LNCAP (cell line): ENCODE measurements around the gene CBFA2T3.

Experiments
- CTCF ChIP-seq: fragments of 450-650 bp; IDR thresholded peaks from 2 replicates; pipeline ENCODE4 v1.5.1; 2017; ENCODE audit warnings: mild to moderate bottlenecking

Gene CBFA2T3

DNA sequence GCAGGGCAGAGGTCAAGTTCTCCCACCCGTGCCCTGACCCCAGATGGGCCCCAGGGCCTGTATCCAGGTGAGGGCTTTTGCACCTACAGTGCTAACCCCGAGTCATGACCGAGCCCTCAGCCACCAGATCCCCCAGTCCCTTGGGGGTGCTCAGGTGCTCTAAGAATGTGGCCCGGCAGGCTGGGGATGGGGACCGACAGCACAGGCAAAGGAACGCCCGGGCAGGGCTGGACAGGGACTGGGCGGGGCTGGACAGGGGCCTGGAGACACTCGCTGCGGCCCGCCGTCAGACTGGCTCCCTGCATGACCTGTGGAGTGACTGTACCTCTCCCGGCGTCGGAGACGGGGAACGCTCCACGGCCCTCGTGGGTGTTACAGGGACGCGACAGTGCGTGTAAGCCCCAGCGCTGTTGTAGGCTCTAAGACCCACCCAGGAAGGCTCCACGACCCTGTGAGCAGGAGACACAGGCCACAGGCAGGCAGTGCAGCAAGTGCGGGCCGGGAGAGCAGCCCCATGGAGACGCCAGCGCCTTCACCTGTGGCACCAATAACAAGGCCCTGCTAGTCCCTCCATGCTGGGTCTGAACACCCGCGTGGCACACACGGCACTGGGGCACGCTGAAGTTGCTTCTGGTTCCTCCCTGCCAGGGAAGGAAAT, 38.8 kb downstream of the CBFA2T3 start:
- no peak for TF ChIP-seq CTCF

DNA sequence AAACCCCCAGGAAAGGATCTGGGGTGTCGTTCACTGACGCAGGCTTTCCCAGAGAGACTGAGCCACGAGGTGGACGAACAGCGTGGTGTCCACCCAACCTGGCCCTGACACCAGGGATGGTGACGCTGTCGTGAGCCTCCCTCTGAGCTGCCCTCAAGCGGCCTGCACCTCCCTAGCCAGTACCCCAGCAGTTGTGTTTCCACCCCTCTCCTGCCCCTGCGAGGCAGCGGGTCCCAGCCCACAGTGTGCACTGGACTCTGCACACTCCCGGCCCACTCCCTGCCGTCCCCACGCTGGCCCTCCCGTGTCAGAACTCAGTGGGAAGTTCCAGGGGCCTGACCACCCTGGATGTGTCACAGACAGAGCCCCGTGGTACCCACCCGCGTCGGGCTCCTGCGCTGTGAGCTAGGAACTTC, 39.8 kb downstream of the CBFA2T3 start:
- TF ChIP-seq CTCF = no peak

DNA sequence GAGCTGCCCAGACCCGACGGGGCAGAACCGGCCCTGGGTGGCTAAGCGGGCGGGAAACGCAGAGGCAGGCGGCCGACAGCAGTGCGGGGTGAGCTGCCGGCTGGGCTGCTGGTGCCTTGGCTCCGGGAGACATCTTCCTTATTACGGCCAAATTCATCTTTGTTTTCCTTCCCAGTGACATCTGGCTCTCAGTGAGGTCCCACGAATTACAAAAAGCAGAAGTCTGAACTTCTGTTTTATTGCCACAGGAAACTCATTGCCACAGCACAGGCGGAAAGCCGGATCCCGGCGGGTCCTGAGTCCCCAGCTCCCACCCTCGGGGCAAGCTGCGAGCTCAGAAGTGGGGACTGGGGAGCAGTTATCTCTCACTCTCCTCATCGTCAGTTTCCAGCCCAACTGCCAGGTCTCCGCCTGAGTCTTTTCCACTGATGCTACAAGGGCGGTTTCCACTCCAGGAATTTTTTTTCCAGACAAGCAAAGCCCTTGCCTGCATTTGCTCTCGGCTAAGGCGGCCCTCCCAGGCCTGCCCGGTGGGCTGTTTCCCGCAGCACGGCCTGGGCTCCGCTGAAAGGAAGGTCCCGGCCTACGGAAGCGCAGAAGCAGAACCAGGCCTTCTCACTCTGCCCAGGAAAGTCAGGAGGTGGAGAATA, 40.3 kb downstream of the CBFA2T3 start:
- no peak for TF ChIP-seq CTCF

GRCh38 chr16:88936008-88936555, 40.9 kb downstream of the CBFA2T3 start:
- no peak for TF ChIP-seq CTCF

DNA sequence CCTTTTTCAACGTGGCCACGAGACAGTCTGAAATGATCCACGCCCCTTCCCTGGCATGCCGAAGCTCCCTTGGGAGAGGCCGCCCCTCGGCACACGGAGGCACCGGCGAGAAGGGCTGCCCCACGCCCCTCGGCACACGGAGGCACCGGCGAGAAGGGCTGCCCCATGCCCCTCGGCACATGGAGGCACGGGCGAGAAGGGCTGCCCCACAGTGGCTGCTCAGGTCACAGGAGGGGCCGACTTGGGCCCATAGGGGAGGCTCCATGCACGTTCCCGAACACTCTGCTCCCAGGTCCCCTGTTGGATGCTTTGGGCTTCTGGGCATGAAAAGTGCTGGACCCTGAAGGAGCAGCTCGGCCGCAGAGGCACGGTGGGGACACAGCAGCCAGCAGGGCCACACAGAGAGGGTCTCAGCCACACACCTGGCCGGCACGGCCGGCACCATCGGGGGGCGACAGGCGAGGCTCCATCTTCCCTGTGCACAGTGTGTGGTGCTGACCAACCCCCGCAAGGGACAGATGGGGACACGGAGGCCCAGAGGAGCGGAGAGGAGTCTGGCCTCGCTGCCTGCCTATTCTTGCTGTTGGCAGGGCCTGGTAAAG, 42.8 kb downstream of the CBFA2T3 start:
- no peak for TF ChIP-seq CTCF

DNA sequence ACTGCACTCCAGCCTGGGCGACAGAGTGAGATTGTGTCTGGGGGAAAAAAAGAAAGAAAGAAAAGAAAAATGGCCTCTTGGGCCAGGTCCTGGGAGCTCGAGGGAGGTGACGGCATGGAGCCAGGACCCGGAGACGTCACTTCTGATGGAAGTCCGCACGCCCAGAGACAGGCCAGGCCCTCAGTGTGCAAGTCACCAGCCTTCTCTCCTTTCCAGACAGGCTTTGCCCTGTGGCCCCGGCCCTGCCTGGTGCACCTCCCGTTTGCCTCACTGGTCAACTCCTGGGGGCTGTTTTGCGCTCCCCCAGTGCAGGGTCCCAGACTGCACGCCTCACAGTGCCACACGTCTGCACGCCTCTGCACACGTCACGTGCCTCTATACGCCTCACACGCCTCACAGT, 44.1 kb downstream of the CBFA2T3 start:
- TF ChIP-seq CTCF = no peak

- no peak for TF ChIP-seq CTCF
These were observed 45.1 kb downstream of the CBFA2T3 start for GRCh38 chr16:88931936-88932335.
